Measurements from ENCODE around the gene ATG9A. TPM values are rescaled to one million over a fixed set of nuclear protein-coding genes. Genes with fewer than 3 reads are reported as not detected.
A peak's percentile ranks its signal among the peaks of the same experiment; 100 is the strongest.

ATG9A gene
- total and polyA plus RNA-seq, 2 experiments from 2014 or later = 35.7 to 57.8 TPM

GRCh38 chr2:219252084-219252483, 22.6 kb upstream of the ATG9A start:
- Histone ChIP-seq H3K27ac (no peak overlapping the region), H3K27me3 (peaks cover 45% of the 10 kb centered on the region), H3K9me3 (ENCODE audit: low read depth) (no peaks in the 10 kb centered on the region), H4K20me1 (ENCODE audit: insufficient read depth, poor library complexity, severe bottlenecking) (no peaks in the 10 kb centered on the region), H3K4me2 (peak overlapping the region; percentile 98), H3K79me2 (peaks cover 2% of the 10 kb centered on the region), H3K4me3 (no peak overlapping the region), H3K9me2 (replicated peaks; ENCODE audit: insufficient read depth) (no peaks in the 10 kb centered on the region), H3K36me3 (replicated peaks; ENCODE audit: insufficient read depth, low read depth) (no peaks in the 10 kb centered on the region), H2AFZ (no peak overlapping the region), H3K4me1 (ENCODE audit: insufficient read depth) (peaks cover 49% of the 10 kb centered on the region)
- no peak for TF ChIP-seq EZH2 (IDR thresholded peaks at IDR 0.05; ENCODE audit: borderline replicate concordance)
- no peak for TF ChIP-seq EZH2phosphoT487 (IDR thresholded peaks at IDR 0.05; ENCODE audit: low read depth, severe bottlenecking, unreplicated experiment)
- TF ChIP-seq CTCF (IDR thresholded peaks at IDR 0.05; ENCODE audit: poor library complexity) = no peak
- 62% methylated on average over 5 of the region's 5 CpGs for WGBS (ENCODE audit: low lambda C conversion rate, missing lambda C conversion rate)
- no peak for DNase-seq (ENCODE audit: low spot score)

GRCh38 chr2:219251656-219252055, 22.2 kb upstream of the ATG9A start:
- Histone ChIP-seq H3K36me3 (replicated peaks; ENCODE audit: insufficient read depth, low read depth) (no peaks in the 10 kb centered on the region), H2AFZ (no peak overlapping the region), H3K4me2 (no peak overlapping the region), H3K79me2 (peaks cover 6% of the 10 kb centered on the region), H3K4me1 (ENCODE audit: insufficient read depth) (peaks cover 49% of the 10 kb centered on the region), H3K9me2 (replicated peaks; ENCODE audit: insufficient read depth) (no peaks in the 10 kb centered on the region), H3K27ac (no peak overlapping the region), H4K20me1 (ENCODE audit: insufficient read depth, poor library complexity, severe bottlenecking) (no peaks in the 10 kb centered on the region), H3K4me3 (no peak overlapping the region), H3K9me3 (ENCODE audit: low read depth) (no peaks in the 10 kb centered on the region), H3K27me3 (peaks cover 44% of the 10 kb centered on the region)
- DNase-seq (ENCODE audit: low spot score) = no peak
- WGBS (ENCODE audit: low lambda C conversion rate, missing lambda C conversion rate) = 84% methylated on average over 6 of the region's 6 CpGs
- no peak for TF ChIP-seq EZH2 (IDR thresholded peaks at IDR 0.05; ENCODE audit: borderline replicate concordance)
- TF ChIP-seq EZH2phosphoT487 (IDR thresholded peaks at IDR 0.05; ENCODE audit: low read depth, severe bottlenecking, unreplicated experiment) = no peak
- TF ChIP-seq CTCF (IDR thresholded peaks at IDR 0.05; ENCODE audit: poor library complexity) = no peak

GRCh38 chr2:219250049-219250781, 20.8 kb upstream of the ATG9A start:
- H3K9me2 ChIP-seq (replicated peaks; ENCODE audit: insufficient read depth) = no peaks in the 10 kb centered on the region
- 94% methylated on average over 22 of the region's 22 CpGs for WGBS (ENCODE audit: low lambda C conversion rate, missing lambda C conversion rate)
- peak overlapping the region; percentile 62 for H3K4me2 ChIP-seq
- no peaks in the 10 kb centered on the region for H3K9me3 ChIP-seq (ENCODE audit: low read depth)
- no peak for DNase-seq (ENCODE audit: low spot score)
- no peaks in the 10 kb centered on the region for H3K36me3 ChIP-seq (replicated peaks; ENCODE audit: insufficient read depth, low read depth)
- H3K4me3 ChIP-seq = no peak overlapping the region
- H3K79me2 ChIP-seq = peaks cover 18% of the 10 kb centered on the region
- peak overlapping the region; percentile 97 for H3K27ac ChIP-seq
- no peak overlapping the region for H2AFZ ChIP-seq
- H3K4me1 ChIP-seq (ENCODE audit: insufficient read depth) = peaks cover 56% of the 10 kb centered on the region
- TF ChIP-seq EZH2phosphoT487 (IDR thresholded peaks at IDR 0.05; ENCODE audit: low read depth, severe bottlenecking, unreplicated experiment) (no peak), EZH2 (IDR thresholded peaks at IDR 0.05; ENCODE audit: borderline replicate concordance) (no peak), CTCF (IDR thresholded peaks at IDR 0.05; ENCODE audit: poor library complexity) (no peak)
- no peaks in the 10 kb centered on the region for H4K20me1 ChIP-seq (ENCODE audit: insufficient read depth, poor library complexity, severe bottlenecking)
- H3K27me3 ChIP-seq = peaks cover 30% of the 10 kb centered on the region
